Measurements from ENCODE around the gene MAL. TPM values are rescaled to one million over a fixed set of nuclear protein-coding genes. Genes with fewer than 3 reads are reported as not detected.
A peak's percentile ranks its signal among the peaks of the same experiment; 100 is the strongest.

Gene MAL
- total and polyA plus RNA-seq, 2 of the 4 experiments (the other 2 are of a cell fraction): not detected

DNA sequence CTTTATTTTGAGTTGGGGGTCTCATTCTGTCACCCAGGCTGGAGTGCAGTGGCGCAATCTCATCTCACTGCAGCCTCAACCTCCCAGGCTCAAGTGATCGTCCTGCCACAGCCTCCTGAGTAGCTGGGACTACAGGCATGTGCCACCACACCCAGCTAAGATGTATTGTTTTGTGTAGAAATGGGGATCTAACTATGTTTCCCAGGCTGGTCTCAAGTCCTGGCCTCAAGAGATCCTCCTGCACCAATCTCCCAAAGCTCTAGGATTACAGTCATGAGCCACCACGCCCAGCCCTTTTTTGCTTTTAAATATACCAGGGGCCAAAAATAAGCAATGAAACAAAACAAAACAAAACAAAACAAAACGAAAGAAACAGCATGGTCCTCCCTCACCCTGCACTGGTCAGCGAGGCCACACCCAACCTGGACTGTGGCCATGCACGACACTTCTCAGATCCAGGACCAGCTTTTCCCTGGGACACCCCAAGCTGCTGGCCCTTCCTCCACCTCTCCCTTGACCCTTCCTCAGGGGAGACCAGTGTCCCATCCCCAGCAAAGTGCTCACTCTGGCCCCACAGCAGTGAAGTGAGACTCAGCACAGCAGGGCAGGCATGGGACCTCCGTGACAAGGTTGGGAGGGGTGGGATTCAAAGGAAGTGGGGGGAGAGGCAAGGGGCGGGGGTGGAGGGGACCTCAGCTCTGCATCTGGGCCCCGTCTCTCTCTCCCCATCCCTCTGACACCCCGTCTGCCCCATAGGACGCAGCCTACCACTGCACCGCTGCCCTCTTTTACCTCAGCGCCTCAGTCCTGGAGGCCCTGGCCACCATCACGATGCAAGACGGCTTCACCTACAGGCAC, 23.5 kb downstream of the MAL start:
- Histone ChIP-seq H4K8ac (ENCODE audit: low read depth in 2 of 2, low read length in 2 of 2) (no peak overlapping the region), H3K18ac (ENCODE audit: low read depth, low read length) (no peak overlapping the region), H2BK15ac (ENCODE audit: low read depth, low read length) (no peak overlapping the region), H2BK20ac (ENCODE audit: low read depth, low read length) (no peak overlapping the region), H3K4ac (ENCODE audit: low read depth, low read length) (no peak overlapping the region), H2AK5ac (ENCODE audit: low read depth, low read length) (no peak overlapping the region), H3K27me3 (ENCODE audit: control insufficient read depth, insufficient read depth, low read length) (peaks cover 28% of the 10 kb centered on the region; the same call in 1 of the 2 replicates), H3K9me1 (ENCODE audit: insufficient read depth, low read length) (0 out of 2 replicates have a peak, but pooled peaks cover 3% of the 10 kb centered on the region), H2AK9ac (replicated peaks; ENCODE audit: low read depth, low read length, poor library complexity) (no peak overlapping the region), H3K36me3 (ENCODE audit: control insufficient read depth, insufficient read depth, low read length) (no peaks in the 10 kb centered on the region), H3K9me3 (ENCODE audit: control insufficient read depth, insufficient read depth, low read length) (no peaks in the 10 kb centered on the region), H3K27ac (ENCODE audit: insufficient read depth, low read length) (no peak overlapping the region), H3K56ac (ENCODE audit: extremely low read depth, insufficient read depth, low read length) (no peak overlapping the region), H2AFZ (replicated peaks; ENCODE audit: low read length, poor library complexity) (no peak overlapping the region), H3K79me1 (ENCODE audit: low read depth in 1 of 2, low read length in 2 of 2) (no peaks in the 10 kb centered on the region), H3K23ac (ENCODE audit: low read depth, low read length) (no peak overlapping the region), H2BK5ac (ENCODE audit: low read depth, low read length, poor library complexity, severe bottlenecking) (no peak overlapping the region), H4K5ac (ENCODE audit: low read depth, low read length) (no peak overlapping the region), H3K4me3 (ENCODE audit: insufficient read depth, low read depth, low read length) (no peak overlapping the region), H3K9ac (ENCODE audit: low read depth, low read length) (no peak overlapping the region), H3K14ac (replicated peaks; ENCODE audit: low read depth, low read length) (no peak overlapping the region), H3K4me2 (ENCODE audit: low read depth, low read length) (0 out of 2 replicates have a peak overlapping the region, but pooled peaks have one; percentile 36), H2BK120ac (ENCODE audit: low read depth, low read length) (no peak overlapping the region), H3K4me1 (ENCODE audit: control insufficient read depth, insufficient read depth, low read length) (peaks cover 1% of the 10 kb centered on the region; the same call in 1 of the 2 replicates), H4K20me1 (ENCODE audit: insufficient read depth, low read length) (no peaks in the 10 kb centered on the region), H4K91ac (ENCODE audit: insufficient read depth, low read depth, low read length) (no peak overlapping the region)
- intact Hi-C loops (cut with micrococcal nuclease) (no loop called here), dilution Hi-C loops (cut with HindIII; ENCODE audit: low sequenced_read_pairs, unreplicated experiment) (no loop called here), in situ Hi-C loops (cut with MboI; ENCODE audit: low sequenced_read_pairs) (no loop called here)
- DNase-seq: no peak
- POLR2A ChIA-PET (ENCODE audit: unreplicated experiment): no interaction called here
- BruUV-seq (replicated peaks): no TSS peak
- WGBS, 2 experiments (ENCODE audit: extremely low coverage in 2 of 2, insufficient read length in 1 of 2): 80% methylated on average over 3 of the region's 15 CpGs; no CpG with 5 or more reads in 1 of the 2 experiments
- ATAC-seq (ENCODE audit: low read depth): no peak
- CTCF ChIA-PET: no interaction called here
- TF ChIP-seq RFX5 (IDR thresholded peaks at IDR 0.05; ENCODE audit: low read depth, low read length) (no peak), MAZ (IDR thresholded peaks at IDR 0.05; ENCODE audit: borderline replicate concordance, low read depth, low read length) (no peak), POLR2A (IDR thresholded peaks at IDR 0.05; ENCODE audit: low read depth, low read length) (no peak), BHLHE40 (IDR thresholded peaks at IDR 0.05; ENCODE audit: low read depth, low read length) (no peak), NFE2L2 (IDR thresholded peaks at IDR 0.05; ENCODE audit: low read depth, low read length) (no peak), RCOR1 (IDR thresholded peaks at IDR 0.05; ENCODE audit: insufficient replicate concordance, low read length) (no peak), ELK1 (IDR thresholded peaks at IDR 0.05; ENCODE audit: borderline replicate concordance, low read depth, low read length) (no peak), CHD1 (IDR thresholded peaks at IDR 0.05; ENCODE audit: low read depth, low read length) (no peak), MAFK (IDR thresholded peaks at IDR 0.05; ENCODE audit: low read depth, low read length) (no peak), FOS (IDR thresholded peaks at IDR 0.05; ENCODE audit: low read depth, low read length) (no peak), RAD21 (IDR thresholded peaks at IDR 0.05; ENCODE audit: low read length) (no peak), SMC3 (IDR thresholded peaks at IDR 0.05; ENCODE audit: low read depth, low read length) (no peak), MXI1 (IDR thresholded peaks at IDR 0.05; ENCODE audit: borderline replicate concordance, low read depth, low read length) (no peak)
- TF ChIP-seq, protein P1, sequence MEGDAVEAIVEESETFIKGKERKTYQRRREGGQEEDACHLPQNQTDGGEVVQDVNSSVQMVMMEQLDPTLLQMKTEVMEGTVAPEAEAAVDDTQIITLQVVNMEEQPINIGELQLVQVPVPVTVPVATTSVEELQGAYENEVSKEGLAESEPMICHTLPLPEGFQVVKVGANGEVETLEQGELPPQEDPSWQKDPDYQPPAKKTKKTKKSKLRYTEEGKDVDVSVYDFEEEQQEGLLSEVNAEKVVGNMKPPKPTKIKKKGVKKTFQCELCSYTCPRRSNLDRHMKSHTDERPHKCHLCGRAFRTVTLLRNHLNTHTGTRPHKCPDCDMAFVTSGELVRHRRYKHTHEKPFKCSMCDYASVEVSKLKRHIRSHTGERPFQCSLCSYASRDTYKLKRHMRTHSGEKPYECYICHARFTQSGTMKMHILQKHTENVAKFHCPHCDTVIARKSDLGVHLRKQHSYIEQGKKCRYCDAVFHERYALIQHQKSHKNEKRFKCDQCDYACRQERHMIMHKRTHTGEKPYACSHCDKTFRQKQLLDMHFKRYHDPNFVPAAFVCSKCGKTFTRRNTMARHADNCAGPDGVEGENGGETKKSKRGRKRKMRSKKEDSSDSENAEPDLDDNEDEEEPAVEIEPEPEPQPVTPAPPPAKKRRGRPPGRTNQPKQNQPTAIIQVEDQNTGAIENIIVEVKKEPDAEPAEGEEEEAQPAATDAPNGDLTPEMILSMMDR (conservative IDR thresholded peaks at IDR 0.05; ENCODE audit: low read depth, low read length): no peak
- TF ChIP-seq, protein P2, sequence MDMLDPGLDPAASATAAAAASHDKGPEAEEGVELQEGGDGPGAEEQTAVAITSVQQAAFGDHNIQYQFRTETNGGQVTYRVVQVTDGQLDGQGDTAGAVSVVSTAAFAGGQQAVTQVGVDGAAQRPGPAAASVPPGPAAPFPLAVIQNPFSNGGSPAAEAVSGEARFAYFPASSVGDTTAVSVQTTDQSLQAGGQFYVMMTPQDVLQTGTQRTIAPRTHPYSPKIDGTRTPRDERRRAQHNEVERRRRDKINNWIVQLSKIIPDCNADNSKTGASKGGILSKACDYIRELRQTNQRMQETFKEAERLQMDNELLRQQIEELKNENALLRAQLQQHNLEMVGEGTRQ (IDR thresholded peaks at IDR 0.05; ENCODE audit: low read depth, low read length): no peak

Data from IMR-90 (cell line).